CD4-positive, alpha-beta T cell treated with Interleukin-15 for 4 hours (primary cell): ENCODE measurements around the gene PLAAT2.

ENCODE experiments used
- DNase-seq: peaks from one replicate; pipeline ENCODE4 v3.0.0-alpha.2; 2020; ENCODE audit warnings: low spot score

Gene PLAAT2

DNA sequence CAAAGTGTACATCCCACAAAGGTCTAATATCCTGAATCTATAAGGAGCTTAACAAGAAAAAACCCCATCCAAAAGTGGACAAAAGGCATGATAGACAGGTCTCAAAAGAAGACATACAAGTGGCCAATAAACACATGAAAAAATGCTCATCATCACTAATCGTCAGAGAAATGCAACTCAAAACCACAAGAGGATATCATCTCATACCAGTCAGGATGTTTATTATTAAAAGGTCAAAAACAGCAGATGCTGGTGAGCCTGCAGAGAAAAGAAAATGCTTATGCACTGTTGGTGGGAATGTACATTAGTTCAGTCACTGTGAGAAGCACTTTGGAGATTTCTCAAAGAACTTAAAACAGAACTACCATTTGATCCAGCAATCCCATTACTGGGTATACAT, 44.6 kb downstream of the PLAAT2 start:
- peak; percentile 24 for DNase-seq

DNA sequence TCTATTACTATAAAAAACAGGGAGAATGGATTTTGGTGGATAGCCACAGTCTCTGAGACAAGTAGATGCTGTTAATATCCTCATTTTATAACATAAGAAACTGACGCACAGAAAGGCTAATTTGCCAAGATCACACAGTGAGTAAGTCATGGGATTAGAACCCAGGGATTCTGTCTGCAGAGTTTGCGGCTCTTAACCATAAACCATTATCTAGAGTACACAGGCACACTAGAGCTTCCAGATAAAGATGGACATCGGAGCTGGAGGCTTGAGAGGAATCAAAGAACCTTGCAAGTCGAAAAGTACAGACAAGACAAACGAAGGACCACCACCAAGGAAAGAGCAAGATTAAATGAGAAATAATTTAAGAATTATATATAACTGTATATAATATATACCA, 46.0 kb downstream of the PLAAT2 start:
- DNase-seq, result no peak

DNA sequence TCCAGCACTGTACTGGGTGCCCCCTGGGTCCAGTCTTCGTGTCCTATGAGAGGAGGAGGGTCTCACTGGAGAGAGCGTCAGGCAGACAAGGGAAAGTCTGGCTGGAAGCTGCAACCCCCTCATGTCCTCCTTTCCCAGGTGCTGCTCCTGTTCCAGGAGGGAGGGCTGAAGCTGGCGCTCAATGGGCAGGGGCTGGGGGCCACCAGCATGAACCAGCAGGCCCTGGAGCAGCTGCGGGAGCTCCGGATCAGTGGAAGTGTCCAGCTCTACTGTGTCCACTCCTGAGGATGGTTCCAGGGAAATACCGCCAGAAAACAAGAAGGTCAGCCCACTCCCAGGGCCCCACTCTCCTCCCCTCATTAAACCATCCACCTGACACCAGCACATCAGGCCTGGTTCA, 47.1 kb downstream of the PLAAT2 start:
- DNase-seq, result no peak

DNA sequence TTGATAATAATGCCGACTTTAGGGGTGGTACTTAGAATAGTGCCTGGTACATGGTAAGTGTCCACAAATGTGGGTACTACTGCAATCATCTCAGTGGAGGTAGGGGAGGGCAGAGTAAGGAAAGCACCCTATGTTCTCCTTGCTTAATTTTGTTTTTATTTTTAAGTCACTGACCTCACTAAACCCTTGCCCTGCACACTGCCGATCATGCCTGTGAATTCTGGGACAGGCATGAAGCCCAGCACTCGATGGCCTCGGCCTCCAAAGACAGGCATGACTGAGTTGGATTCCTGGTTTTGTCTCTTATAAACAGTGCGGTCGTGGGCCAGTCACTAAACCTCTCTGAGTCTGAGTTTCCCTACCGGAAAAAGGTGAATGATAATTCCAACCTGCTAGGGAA, 50.4 kb downstream of the PLAAT2 start:
- no peak for DNase-seq

DNA sequence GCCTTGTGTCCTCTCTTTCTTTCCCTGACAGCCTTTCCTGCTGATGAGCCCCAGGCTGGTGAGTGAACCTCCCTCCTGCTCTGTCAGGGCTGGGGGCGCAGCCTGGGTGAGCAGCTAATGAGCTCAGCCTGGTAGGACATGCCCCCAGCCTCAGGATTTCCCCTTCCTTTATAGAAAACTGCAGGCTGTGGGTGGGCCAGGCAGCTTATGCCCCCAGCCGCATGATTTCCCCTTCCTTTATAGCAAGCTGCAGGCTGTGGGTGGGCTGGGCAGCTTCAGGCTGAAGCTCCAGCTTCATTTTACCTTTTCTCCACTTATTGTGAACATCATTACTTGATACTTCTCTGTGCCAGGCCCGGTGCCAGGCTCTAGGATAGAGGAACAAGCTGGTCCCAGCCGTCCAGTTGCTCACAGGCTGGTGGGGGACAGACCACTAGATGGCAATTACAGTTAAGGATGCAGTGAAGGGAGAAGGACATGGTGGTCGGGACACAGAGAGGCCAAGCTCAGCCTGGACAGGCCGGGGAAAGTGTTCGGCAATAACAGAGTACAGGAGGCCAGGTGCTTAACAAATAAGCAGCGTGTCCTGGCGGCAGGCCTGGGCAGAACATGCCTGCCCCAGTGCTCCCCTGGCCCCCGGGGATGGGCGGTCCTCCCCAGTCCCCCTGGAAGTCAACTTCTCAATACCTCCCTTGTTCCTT, 52.0 kb downstream of the PLAAT2 start:
- DNase-seq, result no peak

DNA sequence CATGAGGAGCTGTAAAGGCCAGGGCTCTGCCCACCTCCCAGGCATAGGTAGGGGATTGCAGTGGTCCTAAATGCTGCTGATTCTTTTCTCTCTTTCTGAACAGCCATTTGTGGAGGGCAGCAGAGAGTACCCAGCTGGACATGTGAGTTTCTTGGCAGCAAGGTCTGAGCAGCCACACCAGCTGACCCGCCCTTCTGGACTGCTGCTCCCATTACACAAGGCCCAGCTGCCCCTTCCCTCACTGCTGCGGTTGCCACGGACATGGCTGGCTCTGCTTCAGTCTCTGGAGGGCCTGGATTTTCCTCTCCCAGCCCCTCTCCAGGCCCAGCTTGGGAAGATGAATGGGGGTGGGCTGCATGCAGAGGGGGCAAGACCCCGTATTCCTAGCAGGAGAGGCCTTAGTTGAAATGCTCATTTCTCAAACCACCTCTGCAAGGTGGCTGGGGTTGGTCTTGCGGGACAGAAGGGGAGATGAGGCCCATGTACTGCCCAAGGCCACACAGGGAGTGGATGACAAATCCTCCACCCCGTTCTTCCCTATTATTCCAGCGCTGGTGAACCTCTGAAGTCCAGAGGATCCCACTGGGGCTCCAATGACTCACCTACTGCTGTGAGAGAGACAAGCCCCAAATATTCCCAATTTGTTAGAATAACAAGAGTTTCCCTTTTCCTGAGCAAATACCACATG, 52.7 kb downstream of the PLAAT2 start:
- no peak for DNase-seq

DNA sequence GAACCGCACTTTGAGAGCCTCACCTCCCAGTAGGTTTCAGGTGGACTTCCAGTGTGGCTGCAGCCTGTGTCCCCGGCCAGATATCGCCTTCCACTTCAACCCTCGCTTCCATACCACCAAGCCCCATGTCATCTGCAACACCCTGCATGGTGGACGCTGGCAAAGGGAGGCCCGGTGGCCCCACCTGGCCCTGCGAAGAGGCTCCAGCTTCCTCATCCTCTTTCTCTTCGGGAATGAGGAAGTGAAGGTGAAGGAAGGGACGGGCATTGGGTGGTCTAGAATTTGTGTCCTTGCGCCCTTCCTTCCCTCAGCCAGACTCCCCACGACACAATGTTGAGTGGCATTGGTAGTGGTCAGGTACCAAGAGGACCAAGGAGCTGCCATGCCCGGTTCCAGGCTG, 54.4 kb downstream of the PLAAT2 start:
- no peak for DNase-seq

DNA sequence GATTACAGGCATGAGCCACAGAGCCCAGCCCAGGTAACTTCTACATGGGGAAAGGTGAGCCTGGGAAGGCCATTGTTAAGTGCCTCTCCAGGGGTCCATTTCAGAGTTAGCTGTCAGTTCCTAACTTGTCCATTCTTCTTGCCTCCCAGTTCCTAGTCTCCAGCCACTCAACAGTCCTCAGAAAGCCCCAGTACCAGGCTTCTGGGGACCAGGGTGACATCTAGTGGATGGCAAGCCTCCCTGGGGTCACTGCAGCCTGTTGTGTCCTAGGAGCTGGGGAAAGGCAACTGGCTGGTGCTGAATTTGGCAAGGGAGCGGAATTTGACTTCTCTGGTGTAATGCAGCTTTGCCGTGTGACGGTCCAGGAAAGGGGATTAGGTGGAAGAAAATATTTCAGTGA, 55.2 kb downstream of the PLAAT2 start:
- DNase-seq, result no peak

DNA sequence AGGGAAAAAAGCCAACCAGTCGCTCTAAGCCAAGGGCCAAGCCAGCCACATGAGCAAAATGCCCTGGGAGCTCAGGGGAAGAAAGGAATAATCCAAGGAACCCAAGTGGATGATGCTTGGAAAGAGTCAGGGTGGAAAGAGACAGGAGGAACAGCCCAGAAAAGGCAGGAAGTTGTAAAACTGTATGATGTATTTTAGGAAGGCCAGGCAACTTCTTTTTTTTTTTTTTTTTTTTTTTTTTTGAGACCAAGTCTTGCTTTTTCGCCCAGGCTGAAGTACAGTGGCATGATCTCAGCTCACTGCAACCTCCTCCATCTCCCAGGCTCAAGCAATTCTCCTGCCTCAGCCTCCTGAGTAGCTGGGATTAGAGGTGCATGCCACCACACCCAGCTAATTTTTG, 55.7 kb downstream of the PLAAT2 start:
- DNase-seq, result no peak

DNA sequence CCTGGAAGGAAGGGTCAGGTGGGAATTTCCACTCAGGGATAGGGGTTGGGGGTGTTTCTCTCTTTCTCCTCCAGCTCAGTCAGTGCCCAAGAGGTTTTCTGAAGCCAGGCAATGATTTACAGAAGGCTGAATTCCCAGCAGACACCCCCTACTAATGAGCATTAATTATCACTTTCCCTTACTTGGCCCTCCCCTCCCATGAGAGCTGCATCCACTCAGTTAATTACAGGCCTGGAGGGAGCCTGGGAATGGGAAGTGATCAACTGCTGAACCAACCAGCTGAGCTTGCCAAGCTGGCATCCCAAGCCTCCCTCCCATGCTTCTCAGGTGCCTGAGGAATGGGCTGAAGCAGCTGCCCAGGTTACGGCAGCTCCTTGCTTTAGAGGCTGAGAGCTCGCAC, 56.3 kb downstream of the PLAAT2 start:
- no peak for DNase-seq

DNA sequence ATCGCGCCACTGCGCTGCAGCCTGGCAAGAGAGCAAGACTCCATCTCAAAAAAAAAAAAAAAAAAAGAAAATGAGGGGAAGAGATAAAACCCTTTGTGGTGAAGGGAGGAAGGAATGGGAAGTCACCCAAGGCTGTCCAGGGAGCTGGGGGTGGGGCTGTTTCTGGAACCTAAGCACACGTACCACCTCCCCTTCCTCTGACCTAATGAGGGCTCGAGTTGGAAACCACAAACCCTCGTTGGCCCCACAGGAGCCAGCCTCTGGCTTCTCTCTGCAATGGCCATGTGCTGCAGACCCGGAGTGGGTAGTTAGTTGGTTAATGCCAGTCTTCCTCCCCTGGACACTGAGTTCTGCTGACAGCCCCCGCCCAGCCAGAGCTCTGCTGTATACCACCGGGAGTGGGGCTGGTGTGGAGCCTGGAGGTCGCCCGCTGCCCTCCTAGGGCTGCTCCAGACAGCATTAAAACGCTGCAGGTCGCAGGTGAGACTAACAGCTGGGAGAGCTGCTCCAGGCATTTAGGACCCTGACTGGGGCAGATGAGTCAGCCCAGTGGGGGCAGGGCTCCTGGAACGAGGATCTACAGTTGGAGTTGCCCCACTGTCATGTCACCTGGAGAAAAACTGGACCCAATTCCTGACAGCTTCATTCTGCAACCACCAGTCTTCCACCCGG, 57.2 kb downstream of the PLAAT2 start, which contains the start of gene LGALS12:
Gene LGALS12, plus strand, starts transcription at position 228 of the 672 bp plus-strand sequence. Its CDS starts 375 bp downstream, at position 603.
- no peak for DNase-seq

DNA sequence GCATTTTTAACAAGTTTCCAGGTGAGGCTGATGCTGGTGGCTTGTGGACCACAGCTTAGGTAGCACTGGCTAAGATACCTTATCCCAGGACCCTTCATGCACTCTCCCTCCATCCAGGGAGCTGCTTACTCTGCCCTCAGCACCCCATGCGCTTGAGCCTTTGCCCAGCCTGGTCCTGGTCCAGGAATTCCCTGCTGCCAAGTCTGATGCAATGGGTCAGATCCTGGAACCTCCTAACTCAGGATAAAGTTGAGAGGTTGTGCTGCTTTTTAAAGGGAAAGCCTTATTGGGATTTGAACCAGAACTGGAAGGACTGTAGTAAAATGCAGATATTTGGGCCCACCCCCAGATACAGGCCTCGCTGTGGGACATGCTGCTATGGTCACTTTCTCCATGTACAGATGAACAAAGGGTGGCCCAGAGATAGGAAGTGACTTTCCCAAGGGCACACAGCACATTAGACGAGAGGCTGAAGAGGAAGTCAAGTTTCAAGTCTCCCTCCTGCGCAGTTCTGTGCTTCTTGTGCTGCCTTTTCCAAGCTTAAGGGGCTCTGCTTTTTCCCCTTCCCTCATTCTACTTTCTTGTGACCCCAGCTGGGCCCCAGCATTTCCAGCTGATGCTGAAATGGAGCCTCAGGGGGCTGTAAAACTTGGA, 58.1 kb downstream of the PLAAT2 start:
- DNase-seq, result no peak

DNA sequence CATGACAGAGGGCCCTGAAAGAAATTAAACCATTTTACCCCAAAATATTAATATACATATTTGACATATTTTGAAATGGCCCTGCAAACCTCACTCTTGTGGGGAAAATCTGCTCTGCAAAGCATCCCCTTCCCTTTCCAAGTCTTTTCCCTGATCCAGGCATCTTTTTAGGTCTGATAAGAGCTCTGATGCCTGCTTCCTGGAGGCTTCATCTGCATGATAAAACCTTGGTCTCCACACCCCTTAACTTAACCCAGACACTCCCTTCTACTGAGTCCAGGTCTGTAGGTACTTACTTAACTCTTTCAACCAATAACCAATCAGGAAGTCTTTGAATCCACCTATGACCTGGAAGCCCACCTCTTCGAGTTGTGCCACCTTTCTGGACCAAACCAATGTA, 59.1 kb downstream of the PLAAT2 start:
- DNase-seq, result no peak

DNA sequence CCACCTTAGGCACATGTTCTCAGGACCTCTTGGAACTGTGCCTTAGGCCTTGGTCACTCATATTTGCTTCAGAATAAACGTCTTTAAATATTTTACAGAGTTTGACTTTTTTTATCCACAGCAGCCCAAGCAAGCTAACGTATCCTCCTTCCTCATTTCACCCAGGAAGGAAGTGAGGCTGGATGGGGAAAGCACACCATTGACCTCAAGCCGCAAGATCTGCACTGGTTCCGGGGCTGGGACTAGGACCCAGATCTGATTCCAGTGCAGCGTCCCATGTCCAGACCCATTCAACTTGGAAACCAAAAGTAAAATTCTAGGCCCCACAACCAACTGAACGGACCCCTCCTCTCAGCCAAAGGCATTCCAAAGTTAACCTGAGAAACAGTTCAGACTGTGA, 59.7 kb downstream of the PLAAT2 start:
- no peak for DNase-seq
